ENCODE measurements around the gene HIVEP3.

DNA sequence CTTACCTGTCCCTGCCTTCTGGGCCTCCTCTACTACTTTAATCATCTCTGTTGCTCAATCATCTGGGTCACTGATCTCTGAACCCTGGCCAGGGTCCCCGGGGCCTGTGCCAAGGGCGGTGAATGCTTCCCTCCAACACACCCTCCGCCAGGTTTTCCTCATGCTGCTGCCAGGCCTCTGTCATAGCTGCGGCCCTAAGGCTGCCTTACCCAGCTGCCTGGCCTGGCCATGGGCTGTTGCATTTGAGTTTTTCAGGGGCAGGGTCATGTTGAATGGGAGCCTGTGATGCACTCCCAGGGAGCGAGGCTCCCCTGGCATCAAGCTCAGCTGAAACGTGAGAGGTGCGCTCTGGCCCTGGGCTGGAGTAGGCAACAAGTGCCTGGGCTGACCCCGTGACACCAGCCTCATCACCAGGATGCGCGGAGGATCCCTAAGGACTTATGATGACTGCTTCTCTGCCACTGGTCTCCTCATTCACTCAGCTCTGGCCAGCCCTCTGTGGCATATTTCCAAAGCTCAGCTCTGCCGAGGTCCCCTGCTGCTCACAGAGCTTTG, 441.8 kb downstream of the HIVEP3 start:
- TF ChIP-seq, protein P1, sequence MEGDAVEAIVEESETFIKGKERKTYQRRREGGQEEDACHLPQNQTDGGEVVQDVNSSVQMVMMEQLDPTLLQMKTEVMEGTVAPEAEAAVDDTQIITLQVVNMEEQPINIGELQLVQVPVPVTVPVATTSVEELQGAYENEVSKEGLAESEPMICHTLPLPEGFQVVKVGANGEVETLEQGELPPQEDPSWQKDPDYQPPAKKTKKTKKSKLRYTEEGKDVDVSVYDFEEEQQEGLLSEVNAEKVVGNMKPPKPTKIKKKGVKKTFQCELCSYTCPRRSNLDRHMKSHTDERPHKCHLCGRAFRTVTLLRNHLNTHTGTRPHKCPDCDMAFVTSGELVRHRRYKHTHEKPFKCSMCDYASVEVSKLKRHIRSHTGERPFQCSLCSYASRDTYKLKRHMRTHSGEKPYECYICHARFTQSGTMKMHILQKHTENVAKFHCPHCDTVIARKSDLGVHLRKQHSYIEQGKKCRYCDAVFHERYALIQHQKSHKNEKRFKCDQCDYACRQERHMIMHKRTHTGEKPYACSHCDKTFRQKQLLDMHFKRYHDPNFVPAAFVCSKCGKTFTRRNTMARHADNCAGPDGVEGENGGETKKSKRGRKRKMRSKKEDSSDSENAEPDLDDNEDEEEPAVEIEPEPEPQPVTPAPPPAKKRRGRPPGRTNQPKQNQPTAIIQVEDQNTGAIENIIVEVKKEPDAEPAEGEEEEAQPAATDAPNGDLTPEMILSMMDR (IDR thresholded peaks at IDR 0.05; ENCODE audit: insufficient read depth, low read length), result no peak
- TF ChIP-seq POLR2AphosphoS5 (IDR thresholded peaks at IDR 0.05; ENCODE audit: low read depth), result no peak
